Central memory CD8-positive, alpha-beta T cell (primary cell): ENCODE results near the gene NPPC.
"Not testable (repeated sequence)": the region's sequence is repeated elsewhere in the genome, so short reads cannot be mapped to it uniquely, and the experiment has no call there.

Experiments used
- ATAC-seq: fragments of 150-1000 bp; cut with Tn5 transposase; replicated peaks from 2 replicates; pipeline ENCODE4 v1.10.0; 2022; ENCODE audit warnings: mild to moderate bottlenecking, moderate FRiP score, moderate number of reproducible peaks; ENCODE audit not compliant: poor library complexity, severe bottlenecking; ENCODE audit errors: extremely low read depth
- DNase-seq, 2 donors: peaks; one replicate each; pipeline ENCODE4 v3.0.0; 2021; ENCODE audit warnings: low spot score in 2 of 2
- H3K27ac Mint-ChIP-seq: one replicate; pipeline ENCODE4 v1.8.0; 2022; ENCODE audit warnings: low read depth, mild to moderate bottlenecking, moderate library complexity, mixed read lengths
- H3K27me3 Mint-ChIP-seq: one replicate; pipeline ENCODE4 v1.8.0; 2022; ENCODE audit warnings: mixed read lengths
- H3K36me3 Mint-ChIP-seq: one replicate; pipeline ENCODE4 v1.8.0; 2022; ENCODE audit warnings: mild to moderate bottlenecking, moderate library complexity, mixed read lengths; ENCODE audit not compliant: insufficient read depth
- H3K4me1 Mint-ChIP-seq: one replicate; pipeline ENCODE4 v1.8.0; 2022; ENCODE audit warnings: mixed read lengths
- H3K4me3 Mint-ChIP-seq: one replicate; pipeline ENCODE4 v1.8.0; 2022; ENCODE audit warnings: mild to moderate bottlenecking, moderate library complexity, mixed read lengths
- H3K9me3 Mint-ChIP-seq: one replicate; pipeline ENCODE4 v1.8.0; 2022; ENCODE audit warnings: mixed read lengths

The NPPC gene

GRCh38 chr2:231886071-231886681 lies 40.0 kb downstream of the NPPC start:
- Mint-ChIP-seq H3K36me3 (no peaks in the 10 kb centered on the region), H3K4me1 (no peaks in the 10 kb centered on the region), H3K27ac (no peak overlapping the region), H3K4me3 (no peak overlapping the region), H3K27me3 (peaks cover 69% of the 10 kb centered on the region), H3K9me3 (no peaks in the 10 kb centered on the region)
- no peak for ATAC-seq
- DNase-seq: no peak

- H3K4me1 Mint-ChIP-seq: no peaks in the 10 kb centered on the region
- DNase-seq (no peak), ATAC-seq (no peak)
- H3K9me3 Mint-ChIP-seq: no peaks in the 10 kb centered on the region
- H3K27ac Mint-ChIP-seq: no peak overlapping the region
- no peaks in the 10 kb centered on the region for H3K36me3 Mint-ChIP-seq
- no peak overlapping the region for H3K4me3 Mint-ChIP-seq
- H3K27me3 Mint-ChIP-seq: peaks cover 77% of the 10 kb centered on the region
Measured at GRCh38 chr2:231884438-231885140, 41.6 kb downstream of the NPPC start.

GRCh38 chr2:231883468-231883881 lies 42.7 kb downstream of the NPPC start:
- Mint-ChIP-seq H3K27me3 (peaks cover 70% of the 10 kb centered on the region), H3K4me3 (no peak overlapping the region), H3K36me3 (no peaks in the 10 kb centered on the region), H3K9me3 (no peaks in the 10 kb centered on the region), H3K4me1 (no peaks in the 10 kb centered on the region), H3K27ac (no peak overlapping the region)
- ATAC-seq: no peak
- no peak for DNase-seq

- no peaks in the 10 kb centered on the region for H3K4me1 Mint-ChIP-seq
- H3K36me3 Mint-ChIP-seq: no peaks in the 10 kb centered on the region
- H3K27me3 Mint-ChIP-seq: peaks cover 61% of the 10 kb centered on the region
- no peak overlapping the region for H3K4me3 Mint-ChIP-seq
- H3K27ac Mint-ChIP-seq: no peak overlapping the region
- H3K9me3 Mint-ChIP-seq: no peaks in the 10 kb centered on the region
- ATAC-seq (no peak), DNase-seq (no peak)
Measured at GRCh38 chr2:231882646-231883045, 43.5 kb downstream of the NPPC start.

GRCh38 chr2:231880371-231880770 lies 45.8 kb downstream of the NPPC start:
- H3K9me3 Mint-ChIP-seq, H3K36me3 Mint-ChIP-seq, DNase-seq, H3K4me1 Mint-ChIP-seq, ATAC-seq, H3K4me3 Mint-ChIP-seq, H3K27ac Mint-ChIP-seq: not testable (repeated sequence)
- H3K27me3 Mint-ChIP-seq: peaks cover 50% of the 10 kb centered on the region

- DNase-seq: no peak
- Mint-ChIP-seq H3K27ac (no peak overlapping the region), H3K4me1 (no peaks in the 10 kb centered on the region), H3K36me3 (no peaks in the 10 kb centered on the region), H3K27me3 (peaks cover 51% of the 10 kb centered on the region), H3K9me3 (no peaks in the 10 kb centered on the region), H3K4me3 (no peak overlapping the region)
- ATAC-seq: no peak
Measured at GRCh38 chr2:231879216-231879615, 47.0 kb downstream of the NPPC start.

- Mint-ChIP-seq H3K36me3 (no peaks in the 10 kb centered on the region), H3K27me3 (peaks cover 45% of the 10 kb centered on the region), H3K4me3 (no peak overlapping the region), H3K9me3 (no peaks in the 10 kb centered on the region), H3K4me1 (no peaks in the 10 kb centered on the region), H3K27ac (no peak overlapping the region)
- DNase-seq: no peak
- no peak for ATAC-seq
Measured at GRCh38 chr2:231877533-231878456, 48.4 kb downstream of the NPPC start.

- peaks cover 32% of the 10 kb centered on the region for H3K27me3 Mint-ChIP-seq
- H3K4me1 Mint-ChIP-seq: no peaks in the 10 kb centered on the region
- H3K36me3 Mint-ChIP-seq: no peaks in the 10 kb centered on the region
- H3K9me3 Mint-ChIP-seq: no peaks in the 10 kb centered on the region
- DNase-seq: no peak
- no peak overlapping the region for H3K27ac Mint-ChIP-seq
- ATAC-seq: no peak
- H3K4me3 Mint-ChIP-seq: no peak overlapping the region
Measured at GRCh38 chr2:231874944-231875343, 51.3 kb downstream of the NPPC start.
